Left ventricle myocardium inferior (tissue), 1 donor: ENCODE data around the gene RMND5B. TPM values are rescaled to one million over a fixed set of nuclear protein-coding genes. Genes with fewer than 3 reads are reported as not detected.
"Not testable (repeated sequence)": the region's sequence is repeated elsewhere in the genome, so short reads cannot be mapped to it uniquely, and the experiment has no call there.

Experiments used
- DNase-seq: peaks from one replicate; pipeline ENCODE4 v3.0.0-alpha.2; 2020
- H3K27ac ChIP-seq: fragments of 200-600 bp; replicated peaks from 2 replicates; pipeline ENCODE4 v1.8.0; 2021
- H3K27me3 ChIP-seq: fragments of 200-600 bp; 2 replicates; pipeline ENCODE4 v1.8.0; 2021; ENCODE audit warnings: low read depth
- H3K36me3 ChIP-seq: fragments of 200-600 bp; 2 replicates; pipeline ENCODE4 v1.8.0; 2021
- H3K4me1 ChIP-seq: fragments of 200-600 bp; 2 replicates; pipeline ENCODE4 v1.8.0; 2021
- H3K4me3 ChIP-seq: fragments of 200-600 bp; 2 replicates; pipeline ENCODE4 v1.8.0; 2021; ENCODE audit warnings: mild to moderate bottlenecking, moderate library complexity
- H3K9me3 ChIP-seq: fragments of 200-600 bp; replicated peaks from 2 replicates; pipeline ENCODE4 v1.8.0; 2021
- intact Hi-C: fragments of 100-400 bp; cut with micrococcal nuclease; formaldehyde crosslinking; loops from one replicate; pipeline ENCODE4 v1.11.0; 2022
- total RNA-seq: library from RNA; stranded (reverse); fragmentation: NEBNext Ultra II Directional; extraction: Animal tissue kit (Norgen Biotek cat#: 25700); gene quantifications from one replicate; pipeline ENCODE4 v1.2.1, GENCODE V29; 2021
- TF ChIP-seq, protein P1 (sequence below): fragments of 200-600 bp; IDR thresholded peaks from 2 replicates; pipeline ENCODE4 v1.8.0; 2021; ENCODE audit warnings: antibody characterized with exemption, mild to moderate bottlenecking, borderline replicate concordance
- donor health status: DM: no; HTN: yes; CAD: no; lungs with severe emphysema.

Gene RMND5B
- total RNA-seq, 1 donor from 2014 or later = 38.9 TPM

DNA sequence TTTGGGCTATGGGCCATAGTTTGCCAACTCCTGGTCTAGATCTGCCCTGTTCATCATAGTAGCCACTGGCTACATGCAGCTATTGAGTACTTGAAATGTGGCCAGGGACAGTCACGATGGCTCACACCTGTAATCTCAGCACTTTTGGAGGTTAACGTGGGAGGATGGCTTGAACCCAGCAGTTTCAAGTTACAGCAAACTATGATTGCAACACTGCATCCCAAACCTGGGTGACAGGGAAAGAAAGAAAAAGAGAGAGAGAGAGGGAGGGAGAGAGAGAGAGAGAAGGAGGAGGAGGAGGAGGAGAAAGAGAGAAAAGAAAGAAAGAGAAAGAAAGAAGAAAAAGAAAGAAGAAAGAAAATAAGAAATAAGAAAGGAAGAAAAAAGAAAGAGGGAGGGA, 61.4 kb downstream of the RMND5B start:
- Histone ChIP-seq H3K4me1 (no peaks in the 10 kb centered on the region), H3K27me3 (peaks cover 57% of the 10 kb centered on the region), H3K9me3 (no peaks in the 10 kb centered on the region), H3K4me3 (no peak overlapping the region), H3K36me3 (no peaks in the 10 kb centered on the region), H3K27ac (no peak overlapping the region)
- intact Hi-C loops = no loop called here
- TF ChIP-seq, protein P1, sequence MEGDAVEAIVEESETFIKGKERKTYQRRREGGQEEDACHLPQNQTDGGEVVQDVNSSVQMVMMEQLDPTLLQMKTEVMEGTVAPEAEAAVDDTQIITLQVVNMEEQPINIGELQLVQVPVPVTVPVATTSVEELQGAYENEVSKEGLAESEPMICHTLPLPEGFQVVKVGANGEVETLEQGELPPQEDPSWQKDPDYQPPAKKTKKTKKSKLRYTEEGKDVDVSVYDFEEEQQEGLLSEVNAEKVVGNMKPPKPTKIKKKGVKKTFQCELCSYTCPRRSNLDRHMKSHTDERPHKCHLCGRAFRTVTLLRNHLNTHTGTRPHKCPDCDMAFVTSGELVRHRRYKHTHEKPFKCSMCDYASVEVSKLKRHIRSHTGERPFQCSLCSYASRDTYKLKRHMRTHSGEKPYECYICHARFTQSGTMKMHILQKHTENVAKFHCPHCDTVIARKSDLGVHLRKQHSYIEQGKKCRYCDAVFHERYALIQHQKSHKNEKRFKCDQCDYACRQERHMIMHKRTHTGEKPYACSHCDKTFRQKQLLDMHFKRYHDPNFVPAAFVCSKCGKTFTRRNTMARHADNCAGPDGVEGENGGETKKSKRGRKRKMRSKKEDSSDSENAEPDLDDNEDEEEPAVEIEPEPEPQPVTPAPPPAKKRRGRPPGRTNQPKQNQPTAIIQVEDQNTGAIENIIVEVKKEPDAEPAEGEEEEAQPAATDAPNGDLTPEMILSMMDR = no peak
- DNase-seq = no peak

DNA sequence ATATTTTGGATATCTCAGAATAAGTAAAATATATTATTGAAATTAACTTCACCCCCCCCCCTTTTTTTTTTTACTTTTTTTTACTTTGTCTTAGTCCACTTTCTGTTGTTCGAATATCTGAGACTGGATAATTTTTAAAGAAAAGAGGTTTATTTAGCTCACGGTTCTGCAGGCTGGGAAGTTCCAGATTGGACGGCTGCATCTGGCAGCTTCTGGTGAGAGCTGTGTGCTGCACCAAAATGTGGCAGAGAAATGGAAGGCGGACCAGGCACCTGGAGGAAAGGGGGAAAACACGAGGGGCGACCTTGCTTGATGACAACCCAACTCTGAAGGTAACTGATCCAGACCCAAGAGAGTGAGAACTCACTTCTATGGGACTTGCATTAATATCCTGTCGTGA, 62.0 kb downstream of the RMND5B start:
- no peak for DNase-seq
- no peak overlapping the region for H3K27ac ChIP-seq
- no peaks in the 10 kb centered on the region for H3K4me1 ChIP-seq
- intact Hi-C loops = no loop called here
- peaks cover 57% of the 10 kb centered on the region for H3K27me3 ChIP-seq
- H3K4me3 ChIP-seq = no peak overlapping the region
- no peaks in the 10 kb centered on the region for H3K36me3 ChIP-seq
- no peaks in the 10 kb centered on the region for H3K9me3 ChIP-seq
- TF ChIP-seq, protein P1 = no peak

DNA sequence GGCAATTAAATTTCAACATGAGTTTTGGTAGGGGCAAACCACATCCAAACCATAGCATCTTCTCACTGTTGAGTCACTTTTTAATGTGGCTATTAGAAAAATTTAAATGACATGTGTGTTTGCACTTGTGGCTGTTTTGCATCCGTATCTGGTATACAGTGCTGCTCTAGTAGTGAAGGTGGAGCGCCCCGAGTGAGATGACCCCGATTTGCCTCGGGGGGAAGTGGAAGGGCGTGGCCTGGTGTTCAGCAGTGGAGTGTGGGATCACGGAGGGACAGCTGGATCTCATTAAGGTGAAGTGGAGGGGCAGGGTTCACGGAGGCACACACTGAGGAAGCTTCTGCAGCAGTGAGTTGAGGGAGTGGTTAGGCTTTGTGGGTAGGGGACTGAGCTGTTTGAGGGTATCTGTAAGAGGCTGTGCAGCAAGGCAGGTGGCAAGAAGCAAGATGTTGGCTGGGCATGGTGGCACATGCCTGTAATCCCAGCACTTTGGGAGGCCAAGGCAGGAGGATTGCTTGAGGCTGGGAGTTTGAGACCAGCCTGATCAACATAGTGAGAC, 62.5 kb downstream of the RMND5B start:
- Histone ChIP-seq H3K4me3 (no peak overlapping the region), H3K27ac (no peak overlapping the region), H3K9me3 (no peaks in the 10 kb centered on the region), H3K4me1 (no peaks in the 10 kb centered on the region), H3K27me3 (peaks cover 55% of the 10 kb centered on the region), H3K36me3 (no peaks in the 10 kb centered on the region)
- TF ChIP-seq, protein P1 = no peak
- intact Hi-C loops = no loop called here
- DNase-seq = no peak

DNA sequence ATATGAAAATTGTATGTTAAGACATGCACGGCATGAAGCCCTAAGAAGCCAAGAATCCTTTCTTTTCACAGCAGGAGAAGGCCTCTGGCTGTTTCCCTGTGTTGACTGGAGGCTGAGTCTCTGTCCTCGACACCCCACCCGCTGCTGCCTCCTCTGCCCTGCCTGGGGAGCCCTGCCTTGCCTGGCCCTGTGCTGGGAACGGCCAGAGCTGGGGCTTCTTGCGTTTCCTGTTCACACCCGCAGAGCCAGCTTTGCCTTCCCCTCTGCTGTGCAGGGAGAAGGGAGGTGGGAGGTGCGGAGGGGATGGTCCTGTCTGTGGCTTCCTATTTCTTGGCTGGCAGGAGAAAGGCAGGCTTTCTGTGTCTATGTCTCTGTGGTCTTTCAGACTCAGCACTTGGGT, 63.2 kb downstream of the RMND5B start:
- H3K4me3 ChIP-seq = no peak overlapping the region
- no peaks in the 10 kb centered on the region for H3K36me3 ChIP-seq
- TF ChIP-seq, protein P1 = no peak
- DNase-seq = no peak
- no peaks in the 10 kb centered on the region for H3K4me1 ChIP-seq
- H3K27ac ChIP-seq = no peak overlapping the region
- H3K27me3 ChIP-seq = peaks cover 48% of the 10 kb centered on the region
- H3K9me3 ChIP-seq = no peaks in the 10 kb centered on the region
- intact Hi-C loops = no loop called here

DNA sequence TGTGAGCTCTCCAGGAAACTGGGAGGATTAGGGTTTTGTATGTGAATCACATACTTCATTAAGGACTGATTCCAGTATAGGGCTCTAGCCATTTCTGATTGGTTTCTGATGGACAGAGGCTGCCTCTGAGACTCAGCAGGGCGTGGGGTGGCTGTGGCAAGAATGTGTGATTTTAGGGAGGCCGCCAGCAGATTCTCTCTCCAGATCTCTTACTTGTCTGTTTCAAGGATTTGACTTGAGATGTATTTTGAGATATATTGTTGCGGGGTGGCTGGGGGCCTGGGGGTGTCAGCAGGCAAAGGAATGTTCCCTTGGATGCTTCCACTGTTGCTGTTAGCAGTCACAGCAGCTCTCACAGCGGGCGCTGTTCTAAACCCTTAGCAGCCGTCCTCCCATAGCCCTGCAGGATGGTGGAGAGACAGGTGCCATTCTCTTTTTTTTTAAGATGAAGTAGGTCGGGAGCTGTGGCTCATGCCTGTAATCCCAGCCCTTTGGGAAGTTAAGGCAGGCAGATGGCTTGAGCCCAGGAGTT, 65.5 kb downstream of the RMND5B start:
- H3K9me3 ChIP-seq = no peaks in the 10 kb centered on the region
- no peaks in the 10 kb centered on the region for H3K4me1 ChIP-seq
- intact Hi-C loops = no loop called here
- no peak for DNase-seq
- no peak overlapping the region for H3K4me3 ChIP-seq
- peaks cover 31% of the 10 kb centered on the region for H3K27me3 ChIP-seq
- TF ChIP-seq, protein P1 = no peak
- H3K36me3 ChIP-seq = no peaks in the 10 kb centered on the region
- H3K27ac ChIP-seq = no peak overlapping the region

DNA sequence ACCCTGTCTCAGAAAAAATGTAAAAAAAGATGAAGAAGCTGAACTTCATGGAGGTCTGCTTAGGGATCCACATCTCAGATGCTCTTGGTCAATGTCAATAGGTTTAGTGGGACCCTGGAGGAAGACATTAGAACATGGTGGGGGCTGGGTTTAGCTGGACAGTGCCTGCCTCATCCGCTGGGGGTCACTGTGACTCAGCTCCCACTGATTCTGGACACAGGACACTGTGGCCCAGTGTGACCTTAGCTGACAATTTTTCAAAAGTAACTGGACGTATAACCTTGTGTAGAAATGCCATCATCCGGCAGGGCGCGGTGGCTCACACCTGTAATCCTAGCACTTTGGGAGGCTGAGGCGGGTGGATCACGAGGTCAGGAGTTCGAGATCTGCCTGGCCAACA, 66.2 kb downstream of the RMND5B start:
- intact Hi-C loops = no loop called here
- Histone ChIP-seq H3K36me3 (no peaks in the 10 kb centered on the region), H3K27ac (no peak overlapping the region), H3K4me1 (no peaks in the 10 kb centered on the region), H3K4me3 (no peak overlapping the region), H3K9me3 (no peaks in the 10 kb centered on the region), H3K27me3 (peaks cover 26% of the 10 kb centered on the region)
- DNase-seq = no peak
- TF ChIP-seq, protein P1 = peak; percentile 62

DNA sequence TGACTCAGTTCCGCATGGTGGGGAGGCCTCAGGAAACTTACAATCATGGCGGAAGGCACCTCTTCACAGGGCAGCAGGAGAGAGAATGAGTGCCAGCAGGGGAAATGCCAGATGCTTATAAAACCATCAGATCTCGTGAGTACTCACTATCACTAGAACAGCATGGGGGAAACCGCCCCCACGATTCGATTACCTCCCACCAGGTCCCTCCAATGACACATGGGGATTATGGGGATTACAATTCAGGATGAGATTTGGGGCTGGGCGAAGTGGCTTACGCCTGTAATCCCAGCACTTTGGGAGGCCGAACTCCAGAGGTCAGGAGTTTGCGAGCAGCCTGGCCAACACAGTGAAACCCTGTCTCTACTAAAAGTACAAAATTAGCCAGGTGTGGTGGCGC, 67.3 kb downstream of the RMND5B start:
- H3K27ac ChIP-seq, H3K4me3 ChIP-seq, intact Hi-C loops, DNase-seq, H3K36me3 ChIP-seq, H3K4me1 ChIP-seq, H3K9me3 ChIP-seq: not testable (repeated sequence)
- H3K27me3 ChIP-seq = peaks cover 18% of the 10 kb centered on the region
